Measurements from ENCODE around the gene DCAKD.

Gene DCAKD

DNA sequence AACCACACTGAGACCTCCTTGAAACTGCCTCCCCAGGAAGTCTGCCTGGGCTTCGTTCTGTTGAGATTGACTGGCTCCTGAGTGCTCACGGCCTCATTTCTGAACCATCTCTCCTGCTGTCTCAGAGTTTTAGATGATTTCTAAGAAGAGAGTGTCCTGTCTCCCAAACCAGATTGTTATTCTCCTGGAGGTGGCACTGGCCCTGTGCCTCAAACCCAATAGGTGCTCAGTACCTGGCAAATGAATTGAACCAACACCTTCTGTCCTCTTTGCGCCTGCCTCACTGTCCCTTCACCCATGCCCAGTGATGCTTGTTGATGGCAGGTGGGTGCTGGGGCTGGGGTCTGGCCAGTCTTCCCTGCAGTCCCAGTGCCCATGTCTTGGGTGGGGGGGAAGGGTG lies 47.0 kb downstream of the DCAKD start:
- DNase-seq (ENCODE audit: low spot score), result no peak

DNA sequence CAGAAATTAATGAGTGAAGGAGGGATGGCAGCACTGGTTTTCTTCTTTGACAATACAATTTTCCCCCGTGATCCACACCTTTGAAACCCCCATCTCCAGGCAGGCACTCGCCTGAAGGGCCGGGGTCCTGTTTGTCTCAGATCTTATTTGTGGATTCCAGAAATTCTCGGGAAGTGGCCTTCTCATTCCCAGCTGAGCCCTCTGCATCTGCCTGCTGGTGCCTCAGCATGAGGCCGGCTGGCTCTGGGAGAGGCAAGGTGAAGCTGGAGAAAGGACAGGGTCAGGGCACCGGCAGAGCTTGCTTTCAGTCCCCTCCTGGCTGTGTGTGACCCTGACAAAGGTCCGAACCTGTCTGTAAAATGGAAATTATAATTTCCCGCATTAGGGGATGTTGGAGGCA lies 47.6 kb downstream of the DCAKD start:
- DNase-seq (ENCODE audit: low spot score), result no peak

DNA sequence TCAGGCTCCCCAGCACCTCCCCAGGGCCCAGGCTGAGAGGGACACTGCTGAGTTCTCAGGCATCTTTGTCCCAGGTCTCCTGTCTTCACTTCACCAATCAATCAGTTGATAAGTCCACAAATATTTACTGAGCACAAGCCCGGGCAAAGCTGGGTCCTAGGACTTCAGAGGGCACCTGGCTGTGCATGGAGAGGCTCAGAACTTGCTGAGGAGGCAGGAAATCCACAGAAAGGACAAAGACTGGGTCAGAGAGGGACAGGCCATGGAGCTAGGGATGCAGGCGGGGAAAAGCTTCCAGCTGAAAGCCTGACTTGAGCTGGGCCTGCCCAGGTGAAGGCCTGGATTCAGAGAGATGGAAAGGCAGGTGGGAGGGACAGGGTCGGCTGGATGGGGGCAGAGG lies 50.1 kb downstream of the DCAKD start:
- DNase-seq (ENCODE audit: low spot score), result no peak

DNA sequence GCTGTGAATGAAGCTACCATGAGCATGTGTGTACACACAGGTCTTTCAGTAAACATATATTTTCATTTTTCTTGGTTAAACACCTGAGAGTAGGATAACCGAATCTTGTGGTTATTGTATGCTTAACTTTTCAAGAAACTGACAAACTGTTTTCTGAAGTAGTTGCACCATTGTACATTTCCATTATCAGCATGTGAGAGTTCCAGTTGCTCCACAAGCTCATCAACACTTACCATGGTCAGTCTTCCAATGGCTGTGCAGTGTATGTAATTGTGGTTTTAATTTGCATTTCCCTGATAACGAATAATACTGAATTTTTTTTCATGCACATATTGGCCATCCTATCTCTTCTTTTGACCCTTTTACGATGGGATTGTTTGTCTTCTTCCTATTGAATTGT lies 52.0 kb downstream of the DCAKD start:
- no peak for DNase-seq (ENCODE audit: low spot score)

GRCh38 chr17:44998646-44999045 lies 52.8 kb downstream of the DCAKD start:
- no peak for DNase-seq (ENCODE audit: low spot score)

DNA sequence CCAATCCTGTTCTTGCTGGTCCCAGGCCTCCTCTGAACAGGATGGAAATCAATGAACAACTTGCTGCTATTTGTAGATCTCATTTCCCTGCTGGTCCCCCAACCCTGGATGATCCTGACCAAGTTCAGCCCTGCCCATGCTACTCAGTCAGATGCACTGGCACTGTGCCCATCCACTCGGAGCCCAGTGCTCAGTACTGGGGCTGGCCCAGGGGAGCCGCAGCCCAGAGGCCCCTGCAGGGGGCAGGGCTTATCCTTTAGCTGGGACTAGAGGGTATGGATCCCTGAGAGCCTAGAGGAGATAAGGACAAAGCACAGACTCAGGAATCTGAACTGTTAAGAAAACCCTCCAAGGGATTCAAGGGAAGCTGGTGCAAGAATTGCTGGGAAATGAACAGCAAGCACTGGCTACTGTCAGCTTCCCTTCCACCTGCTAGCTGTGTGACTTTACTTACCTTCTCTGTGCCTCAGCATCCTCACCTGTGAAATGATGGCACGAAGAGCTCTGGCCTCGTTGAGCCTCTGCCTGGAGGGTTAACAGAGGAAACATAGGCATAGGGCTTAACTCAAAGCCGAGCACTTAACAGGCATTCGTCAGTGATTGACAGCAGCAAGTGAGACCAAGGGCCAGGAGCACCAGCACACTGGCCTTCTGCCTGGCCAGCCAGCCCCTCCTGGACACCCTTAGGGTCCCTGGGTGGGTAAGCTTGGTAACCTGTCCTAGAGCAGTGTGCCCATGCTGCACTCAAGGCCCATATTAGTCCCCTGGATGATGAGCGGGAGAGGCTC lies 53.5 kb downstream of the DCAKD start:
- DNase-seq (ENCODE audit: low spot score), result no peak

DNA sequence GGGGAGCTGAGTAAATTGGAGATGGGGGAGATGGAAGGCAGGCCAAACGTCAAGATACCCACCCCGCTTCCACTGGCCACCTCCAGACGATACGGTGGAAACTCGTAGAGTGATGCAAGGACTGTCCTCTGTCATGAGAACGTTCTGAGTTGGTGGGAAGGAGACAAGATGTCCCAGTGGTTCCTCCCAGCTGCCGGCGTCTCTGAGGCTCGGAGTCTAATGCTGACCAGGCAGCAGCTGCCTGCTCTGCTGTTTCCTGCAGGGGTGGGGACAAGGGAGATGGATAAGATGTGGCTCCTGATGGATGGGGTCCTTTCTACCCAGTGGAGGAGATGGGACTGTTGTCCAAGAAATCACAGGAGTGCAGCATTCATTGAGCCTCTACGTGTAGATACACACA lies 55.1 kb downstream of the DCAKD start:
- DNase-seq (ENCODE audit: low spot score), result no peak

DNA sequence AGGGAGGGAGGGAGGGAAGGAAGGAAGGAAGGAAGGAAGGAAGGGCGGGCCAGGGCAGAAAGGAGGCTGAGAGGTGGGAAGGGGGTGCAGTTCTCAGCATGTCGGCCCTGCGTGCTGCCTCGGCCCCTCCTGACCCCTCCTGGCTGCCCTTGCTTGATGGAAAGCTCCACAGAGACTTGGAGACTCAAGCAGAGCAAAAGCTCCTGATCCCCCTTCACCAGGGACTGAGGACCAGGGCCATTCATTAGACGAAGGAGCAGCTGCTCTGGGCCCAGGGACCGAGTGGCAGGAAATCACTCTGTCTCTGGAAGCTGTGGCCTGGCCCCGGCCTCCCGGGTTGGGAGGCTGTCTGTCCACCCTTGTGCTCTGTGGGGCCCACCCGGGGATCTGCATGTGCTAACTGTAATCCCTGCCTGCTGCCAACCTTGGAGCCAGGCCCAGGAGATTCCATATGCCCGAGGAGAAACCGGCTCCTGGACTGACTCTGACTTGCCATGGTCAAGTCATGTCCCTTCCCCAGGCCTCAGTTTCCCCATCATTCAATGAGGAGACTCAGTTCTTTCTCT lies 55.9 kb downstream of the DCAKD start:
- no peak for DNase-seq (ENCODE audit: low spot score)

DNA sequence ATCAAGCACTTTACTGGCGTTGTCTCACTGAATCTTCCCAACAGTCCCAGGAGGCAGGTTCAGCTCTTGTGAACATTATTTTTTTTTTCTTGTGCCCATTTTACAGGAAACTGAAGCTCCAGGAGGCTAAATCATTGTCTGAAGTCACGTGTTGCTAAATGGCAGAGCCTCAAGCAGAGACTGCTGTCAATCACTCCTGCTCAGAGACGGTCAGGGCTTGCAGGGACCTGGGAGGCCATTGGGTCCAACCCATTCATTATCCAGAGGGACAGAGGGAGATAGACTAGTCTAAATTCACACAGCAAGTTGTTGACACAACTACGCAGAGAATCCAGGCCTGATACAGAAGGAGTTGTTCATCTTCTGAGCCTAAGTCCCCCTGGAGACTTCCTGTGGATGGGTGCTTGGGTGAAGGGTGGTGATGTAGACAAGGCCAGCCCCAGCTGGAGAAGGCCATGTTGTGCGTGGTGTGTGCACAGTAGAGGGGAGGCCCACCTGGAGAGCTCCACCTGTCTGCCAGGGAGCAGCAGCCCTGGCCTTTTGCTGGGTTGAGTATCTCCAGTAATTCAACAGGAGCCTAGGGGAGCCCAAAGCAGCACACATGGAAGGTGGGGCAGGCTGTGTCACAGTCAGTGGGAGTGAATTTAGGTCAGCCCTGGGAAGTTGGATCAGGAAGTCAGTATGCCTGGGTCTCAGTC lies 59.0 kb downstream of the DCAKD start:
- no peak for DNase-seq (ENCODE audit: low spot score)

GRCh38 chr17:44990994-44991393 lies 60.4 kb downstream of the DCAKD start:
- no peak for DNase-seq (ENCODE audit: low spot score)

- no peak for DNase-seq (ENCODE audit: low spot score)
Measured at GRCh38 chr17:44989552-44990138, 61.8 kb downstream of the DCAKD start.

DNA sequence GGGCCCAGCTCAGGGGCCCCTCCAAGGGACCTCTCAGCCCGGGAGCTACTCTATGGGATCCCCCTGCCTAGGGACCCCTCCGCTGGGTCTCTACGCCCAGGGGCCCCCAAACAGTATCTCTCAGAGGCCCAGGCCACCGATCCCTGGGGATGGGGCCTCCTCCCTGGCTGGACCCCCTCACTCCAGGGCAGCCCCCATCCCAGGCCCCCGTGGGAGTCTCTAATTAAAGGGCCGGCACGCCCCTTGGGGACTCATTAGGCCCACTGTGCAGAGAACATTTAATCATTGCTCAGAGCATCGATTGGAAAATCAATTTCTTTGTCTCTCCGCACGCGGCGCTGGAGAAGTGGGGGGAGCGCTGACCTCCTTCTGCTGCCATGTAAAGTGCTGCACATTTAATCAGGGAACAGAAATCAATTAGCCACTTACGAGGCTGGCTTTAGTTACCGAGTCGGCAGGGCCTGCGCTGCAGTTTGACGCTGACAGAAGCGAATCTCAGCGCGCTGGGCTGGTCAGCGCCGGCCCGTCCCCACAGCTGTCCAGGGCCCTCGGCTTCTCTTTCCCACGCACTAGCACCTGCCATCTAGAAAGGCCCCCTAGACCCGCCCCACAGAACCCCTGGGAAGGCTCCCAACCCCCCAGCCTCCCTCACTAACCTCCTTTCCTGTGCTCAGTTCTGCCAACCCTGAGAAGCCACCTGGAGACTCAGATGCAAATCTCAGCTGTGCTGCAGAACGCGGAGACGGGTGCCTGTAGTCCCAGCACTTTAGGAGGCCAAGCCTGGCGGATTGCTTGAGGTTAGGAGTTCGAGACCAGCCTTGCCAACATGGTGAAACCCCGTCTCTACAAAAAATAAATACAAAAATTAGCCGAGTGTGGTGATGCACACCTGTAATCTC lies 63.1 kb downstream of the DCAKD start:
- no peak for DNase-seq (ENCODE audit: low spot score)

DNA sequence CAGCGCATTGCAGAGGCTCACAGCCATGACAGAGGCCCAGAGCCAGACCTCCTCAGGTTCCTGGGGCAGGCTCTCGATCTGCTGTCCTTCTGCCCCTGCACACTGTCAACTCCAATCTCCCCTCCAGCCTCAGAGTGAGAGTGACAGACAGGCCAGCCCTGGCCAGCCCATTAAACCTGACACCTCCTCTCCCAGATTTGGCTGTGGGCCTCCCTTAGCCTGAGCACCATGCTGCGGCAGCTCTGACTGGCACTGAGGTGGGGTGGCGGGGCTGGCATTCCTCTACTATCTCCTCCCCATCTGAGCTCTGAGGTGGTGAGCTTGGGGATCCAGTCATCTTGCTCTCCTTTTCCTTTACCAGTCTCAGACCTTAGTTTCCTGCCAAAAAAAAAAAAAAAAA lies 67.9 kb downstream of the DCAKD start:
- no peak for DNase-seq (ENCODE audit: low spot score)

GRCh38 chr17:44982113-44982702 lies 69.2 kb downstream of the DCAKD start:
- DNase-seq (ENCODE audit: low spot score), result no peak

DNA sequence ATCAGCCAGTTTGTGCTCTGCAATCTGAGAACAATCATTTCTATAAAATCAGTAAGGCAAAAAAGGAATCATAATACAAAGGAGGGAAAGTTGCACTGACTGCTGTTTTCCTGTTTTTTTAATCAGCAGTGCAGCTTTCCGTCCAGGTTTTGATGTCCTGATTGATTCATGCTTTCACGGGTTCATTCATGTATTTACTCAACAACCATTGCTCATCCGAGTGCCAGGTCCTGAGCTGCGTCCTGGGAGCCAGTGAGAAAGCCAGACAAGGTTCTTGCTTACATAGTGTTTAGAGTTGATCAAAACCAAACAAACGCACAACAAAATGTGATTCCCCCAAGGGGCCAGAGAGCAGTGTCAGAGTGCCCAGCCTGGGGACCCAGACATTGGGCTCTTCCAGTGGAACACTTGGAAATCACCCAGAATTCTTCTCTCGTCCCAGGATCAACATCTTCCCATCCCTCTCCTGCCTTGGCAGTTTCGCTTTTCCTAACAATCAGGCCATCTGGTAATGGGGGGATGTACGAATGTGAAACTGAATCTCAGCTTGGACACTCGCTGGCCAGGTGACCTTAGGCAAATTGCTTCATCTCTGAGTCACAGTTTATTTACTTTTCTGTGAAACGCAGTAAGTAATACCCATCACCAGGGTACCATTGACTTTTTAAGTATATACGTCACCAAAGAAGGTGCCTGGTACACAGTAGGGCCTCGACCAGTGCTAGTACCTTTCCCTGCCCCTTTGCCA lies 70.0 kb downstream of the DCAKD start:
- DNase-seq (ENCODE audit: low spot score), result no peak

GRCh38 chr17:44979426-44979995 lies 71.9 kb downstream of the DCAKD start:
- no peak for DNase-seq (ENCODE audit: low spot score)

GRCh38 chr17:44978807-44979206 lies 72.6 kb downstream of the DCAKD start:
- no peak for DNase-seq (ENCODE audit: low spot score)

DNA sequence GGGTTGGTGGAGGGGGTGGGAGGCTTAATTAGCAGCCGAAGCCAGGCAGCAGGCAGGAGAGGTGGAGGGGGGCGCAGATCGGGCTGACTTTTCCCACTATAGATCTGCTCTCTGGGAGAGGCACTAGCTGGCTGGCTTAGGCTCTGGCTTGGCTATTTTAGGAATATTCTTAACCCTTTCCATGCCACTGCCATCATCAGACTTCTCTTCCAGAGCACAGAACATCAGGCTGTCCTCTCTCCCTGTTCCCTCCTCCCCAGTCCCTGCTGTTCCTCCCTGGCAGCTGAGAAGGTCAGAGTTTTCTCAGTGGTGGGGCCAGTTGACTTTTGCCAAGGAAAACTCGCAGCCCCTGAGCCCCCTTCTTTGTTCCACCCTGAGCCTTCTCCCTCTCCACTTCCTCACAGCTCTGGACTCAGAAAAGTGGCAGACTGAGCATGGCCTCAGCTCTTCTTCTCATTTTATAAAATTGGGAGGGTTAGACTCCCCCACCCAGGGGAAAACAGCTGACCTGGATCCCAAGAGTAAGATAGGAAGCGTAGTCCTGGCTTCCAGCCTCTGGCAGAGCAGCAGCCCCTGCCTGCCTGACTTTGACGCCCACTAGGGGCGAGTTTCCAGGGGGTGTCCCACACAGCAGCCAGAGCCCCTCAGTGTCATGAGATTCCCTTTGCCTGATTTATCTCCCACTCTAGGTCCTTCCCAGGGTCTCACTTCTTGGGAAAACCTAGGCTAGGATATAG lies 73.5 kb downstream of the DCAKD start:
- DNase-seq (ENCODE audit: low spot score), result no peak

DNA sequence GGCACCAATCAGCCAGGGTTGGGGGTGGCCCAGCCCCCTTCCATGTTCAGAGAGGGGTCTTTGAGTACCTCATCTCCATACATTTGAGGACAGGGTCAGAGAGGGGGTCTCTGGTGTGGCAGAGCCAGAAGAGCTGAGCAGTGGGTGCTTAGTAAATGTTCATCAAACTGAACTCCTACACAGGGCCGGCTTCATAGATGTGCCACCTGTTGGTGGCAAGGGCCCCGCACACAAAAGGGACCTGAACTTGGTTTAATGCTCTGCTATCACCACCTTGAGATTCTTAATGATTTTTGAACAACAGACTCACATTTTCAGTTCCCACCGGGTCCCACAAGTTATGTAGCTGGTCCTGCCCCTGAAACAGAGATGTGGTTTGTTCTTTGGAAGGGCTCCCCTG lies 74.4 kb downstream of the DCAKD start:
- no peak for DNase-seq (ENCODE audit: low spot score)

DNA sequence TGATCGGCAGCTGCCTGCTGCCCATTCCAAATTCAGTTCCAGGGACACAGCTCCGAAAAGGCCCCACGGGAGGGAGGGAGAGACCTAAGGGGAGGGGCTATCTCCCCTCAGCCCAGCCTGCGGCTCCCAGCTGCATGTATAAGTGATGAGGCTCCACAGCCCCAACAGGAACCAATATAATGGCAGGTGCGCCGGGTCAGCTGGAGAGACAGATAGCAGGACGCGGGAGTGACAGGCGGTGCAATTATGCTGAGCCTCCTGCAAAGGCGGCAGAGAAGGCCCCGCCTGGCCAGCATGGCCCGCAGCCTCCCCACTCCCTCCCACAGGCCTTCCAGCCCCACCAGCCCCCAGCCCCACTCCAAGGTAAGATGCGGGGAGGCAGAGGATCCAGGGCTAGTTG lies 75.2 kb downstream of the DCAKD start:
- DNase-seq (ENCODE audit: low spot score), result no peak
